Stimulated activated CD4-positive, alpha-beta T cell treated with anti-CD3 and anti-CD28 coated beads, Interleukin-4, amount 100 ng/mL, for 24 hours (primary cell): ENCODE measurements around the gene ABCG8.

ENCODE experiments used
- DNase-seq: peaks from one replicate; pipeline ENCODE4 v3.0.0-alpha.2; 2020

The ABCG8 gene

DNA sequence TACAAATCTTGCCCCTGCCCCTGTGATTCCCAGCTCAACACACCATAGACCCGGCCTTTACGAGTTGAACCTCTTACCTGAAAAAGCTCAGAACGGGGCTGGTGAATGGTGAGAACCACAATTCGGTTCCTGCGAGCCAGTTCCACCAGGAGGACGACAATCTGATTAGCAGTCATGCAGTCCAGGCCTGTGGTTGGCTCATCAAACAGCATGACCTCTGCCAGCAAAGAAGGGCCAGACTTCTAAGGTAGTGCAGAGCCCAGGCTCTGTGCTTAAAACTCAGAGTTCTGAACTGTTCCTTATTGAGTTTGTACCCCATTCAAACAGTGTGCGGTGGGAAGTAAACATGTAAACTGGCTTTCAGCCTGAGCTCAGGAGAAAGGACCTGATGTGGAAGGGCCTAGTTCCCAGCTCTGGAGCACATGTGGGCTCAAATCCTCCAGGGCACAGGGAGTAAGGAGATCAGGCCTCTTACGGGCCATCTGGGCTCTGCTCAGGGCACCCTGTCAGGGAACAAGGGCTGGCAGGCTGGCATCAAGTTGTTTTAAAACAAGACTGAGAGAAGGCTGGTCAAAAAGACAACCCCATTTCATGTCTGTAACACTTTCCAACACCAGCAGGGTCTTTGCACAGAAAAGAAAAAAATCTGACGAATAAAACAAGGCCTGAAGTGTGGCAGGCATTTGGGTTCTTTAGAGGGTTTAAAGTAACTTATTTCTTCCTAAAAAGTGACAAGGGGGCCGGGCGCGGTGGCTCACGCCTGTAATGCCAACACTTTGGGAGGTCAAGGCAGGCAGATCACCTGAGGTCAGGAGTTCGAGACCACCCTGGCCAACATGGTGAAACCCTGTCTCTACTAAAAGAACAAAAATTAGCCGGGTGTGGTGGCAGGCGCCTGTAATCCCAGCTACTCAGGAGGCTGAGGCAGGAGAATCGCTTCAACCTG lies 12.2 kb upstream of the ABCG8 start:
- DNase-seq = no peak

DNA sequence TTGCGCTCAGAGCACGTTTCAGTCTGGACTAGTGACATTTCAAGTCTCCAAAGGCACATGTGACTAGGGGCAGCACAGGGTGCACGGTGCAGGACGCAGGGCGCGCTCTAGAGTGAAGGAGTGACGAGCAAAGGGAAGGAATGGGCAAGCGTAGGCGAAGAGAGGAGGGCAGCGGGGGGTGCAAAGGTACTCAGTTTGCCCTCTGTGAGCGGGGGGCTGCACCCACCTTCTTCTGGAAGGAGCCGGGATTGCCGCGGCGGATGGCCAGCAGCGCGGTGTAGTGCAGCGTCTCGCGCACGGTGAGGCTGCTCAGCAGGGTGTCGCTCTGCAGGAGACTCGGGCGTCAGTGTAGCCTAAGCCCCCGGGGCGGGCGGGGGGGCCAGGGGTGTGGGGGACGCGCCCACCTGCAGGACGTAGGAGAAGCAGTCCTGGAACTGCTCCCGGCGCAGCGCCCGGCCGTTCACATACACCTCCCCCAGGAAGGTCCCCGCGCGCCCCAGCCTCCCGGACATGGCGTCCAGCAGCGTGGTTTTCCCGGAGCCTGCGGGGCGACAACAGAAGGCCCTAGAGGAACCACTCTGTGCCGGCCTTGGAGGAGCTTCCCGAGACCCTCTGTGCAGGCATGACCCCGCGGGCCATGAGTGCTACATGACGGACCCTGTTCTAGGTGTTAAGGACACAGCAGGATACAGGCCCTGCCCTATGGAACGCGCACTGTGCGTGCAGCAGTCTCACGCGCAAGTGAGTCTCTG lies 7.1 kb upstream of the ABCG8 start:
- no peak for DNase-seq

DNA sequence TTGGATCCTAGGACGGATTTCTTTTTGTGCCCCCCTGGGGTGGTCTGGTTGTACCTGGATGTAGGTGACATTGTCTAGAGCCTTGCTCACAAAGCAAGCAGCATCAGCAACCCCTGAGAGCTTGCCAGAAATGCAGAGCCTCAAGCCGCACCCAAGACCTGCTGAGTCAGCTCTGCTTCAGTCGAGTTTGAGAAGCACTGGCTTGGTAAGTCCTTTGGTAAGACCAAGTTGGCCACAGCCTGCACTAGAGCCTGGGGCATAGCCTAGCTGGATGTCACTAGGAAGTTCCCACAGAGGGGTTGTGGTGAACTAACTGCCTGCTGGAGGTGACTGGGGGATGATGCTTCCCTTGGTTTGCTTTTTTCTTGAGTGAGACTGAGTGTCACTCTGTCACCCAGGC lies 6.3 kb upstream of the ABCG8 start:
- no peak for DNase-seq

DNA sequence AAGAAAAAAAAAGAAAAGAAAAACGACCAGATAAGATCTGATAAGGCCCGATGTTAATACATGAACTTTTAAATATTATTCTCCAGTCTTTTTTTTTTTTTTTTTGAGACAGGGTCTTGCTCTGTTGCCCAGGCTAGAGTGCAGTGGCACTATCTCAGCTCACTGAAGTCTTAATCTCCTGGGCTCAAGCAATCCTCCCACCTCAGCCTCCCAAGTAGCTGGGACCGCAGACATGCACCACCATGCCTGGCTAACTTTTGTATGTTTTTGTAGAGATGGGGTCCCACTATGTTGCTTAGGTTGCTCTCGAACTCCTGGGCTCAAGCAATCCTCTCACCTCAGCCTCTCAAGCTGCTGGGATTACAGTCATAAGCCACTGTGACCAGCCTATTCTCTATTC lies 1.7 kb upstream of the ABCG8 start:
- no peak for DNase-seq

DNA sequence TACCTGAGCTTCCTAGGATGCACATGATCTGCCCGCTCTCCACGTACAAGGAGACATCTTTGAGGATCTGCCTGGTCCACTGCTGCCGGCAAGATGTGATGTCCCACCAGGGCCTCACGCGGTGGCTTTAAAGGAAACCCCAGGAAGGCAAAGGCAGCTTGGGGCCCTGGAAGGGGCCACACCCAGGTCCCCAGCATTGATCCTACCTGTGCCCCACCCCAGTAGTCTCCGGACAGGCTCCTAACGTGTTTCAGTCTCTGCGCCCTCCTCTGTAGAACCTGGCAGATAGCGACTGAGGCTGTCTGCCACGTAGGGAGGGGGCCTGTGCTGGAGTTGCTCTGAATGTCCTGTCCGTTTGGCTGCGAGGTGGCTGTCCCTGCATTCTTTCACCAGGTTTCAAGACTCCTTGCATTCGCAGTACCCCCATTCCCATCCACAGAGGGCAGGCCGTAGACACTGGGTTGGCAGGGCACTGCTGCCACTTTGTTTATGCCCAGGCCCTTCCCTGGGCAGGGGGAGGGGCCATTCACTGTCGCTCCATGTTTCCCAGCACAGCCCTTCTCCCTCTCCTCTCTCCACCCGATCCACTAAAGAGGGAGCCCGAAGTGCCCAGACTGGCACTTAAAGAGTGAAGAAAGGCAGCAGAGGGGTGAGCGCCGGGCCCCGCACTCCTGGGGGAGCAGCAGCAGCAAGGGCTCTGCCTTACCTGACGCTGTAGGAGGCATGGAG lies 776 bp upstream of the ABCG8 start:
- DNase-seq = no peak

DNA sequence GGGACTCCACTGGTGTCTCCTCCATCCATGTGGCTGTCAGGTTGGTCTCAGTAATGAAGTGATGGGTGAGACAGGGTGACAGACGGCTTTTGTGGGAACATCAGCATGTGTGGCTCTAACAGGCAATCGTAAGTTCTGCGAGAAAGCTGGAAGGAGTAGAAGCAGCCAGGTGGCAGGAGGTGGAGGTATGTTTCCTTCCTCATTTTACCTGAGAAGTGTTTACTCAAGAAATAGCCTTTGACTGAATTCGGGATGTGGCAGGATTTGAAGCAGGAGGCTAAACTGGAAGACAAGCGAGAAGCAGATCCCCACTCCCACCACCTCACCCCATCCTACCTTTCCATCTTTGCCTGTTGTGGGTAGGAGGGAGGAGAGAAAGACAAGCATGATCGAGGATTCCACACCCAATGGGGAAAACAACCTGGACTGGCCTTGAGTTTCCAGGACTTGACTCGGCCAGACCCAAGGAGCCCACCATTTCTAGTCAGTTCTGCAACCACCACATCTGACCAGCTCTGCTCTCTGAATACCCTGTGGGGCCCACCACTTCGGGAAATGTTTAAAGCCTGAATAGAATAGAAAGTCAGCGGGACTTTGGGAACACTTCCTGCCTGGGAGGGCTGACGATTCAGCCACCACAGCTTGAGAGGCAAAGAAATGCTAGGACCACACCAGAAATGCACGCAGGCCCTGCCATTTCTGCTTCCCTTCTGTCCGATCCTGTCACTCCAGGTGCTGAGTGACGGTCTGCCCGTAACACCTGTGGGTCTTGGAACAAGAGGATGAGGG lies 1.2 kb downstream of the ABCG8 start:
- no peak for DNase-seq

DNA sequence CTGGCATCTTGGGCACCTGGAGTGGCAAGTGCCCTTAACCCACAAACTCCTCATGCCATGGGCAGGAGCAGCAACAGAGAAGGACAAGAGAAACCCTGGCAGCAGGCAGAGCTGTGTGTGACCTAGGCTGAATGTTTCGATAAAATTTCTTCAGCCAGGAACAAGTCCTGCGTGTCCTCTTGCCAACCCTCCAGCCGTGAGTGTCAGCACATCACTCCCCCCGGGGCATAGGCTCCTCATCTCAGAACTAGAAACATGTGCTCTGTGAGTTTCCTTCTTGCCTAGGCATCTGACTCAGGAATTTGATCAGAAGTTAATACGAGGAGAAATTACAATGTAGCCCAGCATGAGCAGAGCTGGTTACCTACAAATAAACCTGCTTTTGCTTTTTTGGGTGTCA lies 2.2 kb downstream of the ABCG8 start:
- no peak for DNase-seq

DNA sequence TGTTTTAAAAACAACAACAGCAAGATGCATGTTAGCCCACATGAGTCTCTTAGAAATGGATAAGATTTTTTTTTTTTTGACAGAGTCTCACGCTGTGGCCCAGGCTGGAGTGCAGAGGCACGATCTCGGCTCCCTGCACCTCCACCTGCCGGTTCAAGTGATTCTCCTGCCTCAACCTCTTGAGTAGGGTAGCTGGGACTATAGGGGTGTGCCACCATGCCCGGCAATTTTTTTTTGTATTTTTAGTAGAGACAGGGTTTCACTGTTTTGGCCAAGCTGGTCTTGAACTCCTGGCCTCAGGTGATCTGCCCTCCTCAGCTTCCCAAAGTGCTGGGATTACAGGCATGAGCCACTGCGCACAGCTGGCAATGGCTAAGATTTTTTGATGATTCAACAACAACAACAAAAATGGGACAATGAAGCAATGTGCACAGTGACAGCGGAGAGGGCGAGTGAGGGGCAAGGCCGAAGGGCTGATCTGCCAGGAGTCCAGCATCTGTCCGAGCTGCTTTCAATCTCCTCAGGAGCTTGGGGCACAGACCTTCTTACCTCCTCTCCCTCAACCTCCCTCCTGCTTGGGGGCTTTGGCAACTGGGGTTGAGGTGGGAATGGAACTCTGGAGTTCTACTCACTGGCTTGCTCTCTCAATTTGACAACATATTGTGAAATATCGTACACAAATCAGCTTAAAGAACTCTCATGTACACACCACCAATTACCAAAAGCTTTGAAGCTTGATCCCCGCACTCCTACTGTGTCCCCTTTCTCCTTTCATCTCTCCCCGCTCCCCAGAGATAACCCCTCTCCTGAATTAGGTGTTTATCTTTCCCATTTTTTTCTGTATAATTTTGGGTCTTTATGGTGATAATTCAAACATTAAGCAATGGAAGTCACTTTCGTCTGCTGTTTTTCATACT lies 3.4 kb downstream of the ABCG8 start:
- DNase-seq = no peak

DNA sequence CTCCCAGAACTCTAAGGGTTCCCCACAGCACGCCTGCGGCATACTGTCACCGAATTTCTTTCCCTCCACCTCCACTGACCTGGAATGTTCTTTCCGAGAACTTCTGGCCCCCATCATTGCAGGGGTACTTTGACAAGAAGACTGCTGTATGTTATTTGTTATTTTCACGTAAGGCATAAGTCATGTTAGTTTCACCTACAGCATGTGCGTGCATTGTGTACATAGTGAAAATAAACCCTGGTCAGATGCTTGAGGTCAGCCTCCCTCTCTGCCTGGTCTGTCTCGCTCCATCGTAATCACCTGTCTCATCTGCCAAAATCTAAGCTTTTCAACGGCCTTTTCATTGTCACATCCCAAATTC lies 4.1 kb downstream of the ABCG8 start:
- no peak for DNase-seq

DNA sequence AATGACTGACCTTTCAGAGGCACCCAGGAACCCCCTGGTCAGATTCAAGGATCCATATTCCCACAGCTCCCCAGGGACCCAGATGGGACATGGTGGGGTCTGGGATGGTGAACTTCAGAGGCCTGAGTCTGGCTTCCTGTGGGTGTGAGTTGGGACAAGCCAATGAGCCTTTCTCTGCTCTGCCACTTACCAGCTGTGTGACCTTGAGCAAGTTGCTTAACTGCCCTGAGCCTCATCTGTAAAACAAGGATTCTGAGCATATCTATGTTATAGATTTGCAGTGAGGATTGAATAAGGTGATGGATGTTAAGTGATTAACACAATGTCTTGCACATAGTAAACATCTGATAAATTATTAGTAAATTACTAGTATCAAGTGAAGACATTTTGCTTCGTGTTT lies 6.4 kb downstream of the ABCG8 start:
- DNase-seq = no peak

DNA sequence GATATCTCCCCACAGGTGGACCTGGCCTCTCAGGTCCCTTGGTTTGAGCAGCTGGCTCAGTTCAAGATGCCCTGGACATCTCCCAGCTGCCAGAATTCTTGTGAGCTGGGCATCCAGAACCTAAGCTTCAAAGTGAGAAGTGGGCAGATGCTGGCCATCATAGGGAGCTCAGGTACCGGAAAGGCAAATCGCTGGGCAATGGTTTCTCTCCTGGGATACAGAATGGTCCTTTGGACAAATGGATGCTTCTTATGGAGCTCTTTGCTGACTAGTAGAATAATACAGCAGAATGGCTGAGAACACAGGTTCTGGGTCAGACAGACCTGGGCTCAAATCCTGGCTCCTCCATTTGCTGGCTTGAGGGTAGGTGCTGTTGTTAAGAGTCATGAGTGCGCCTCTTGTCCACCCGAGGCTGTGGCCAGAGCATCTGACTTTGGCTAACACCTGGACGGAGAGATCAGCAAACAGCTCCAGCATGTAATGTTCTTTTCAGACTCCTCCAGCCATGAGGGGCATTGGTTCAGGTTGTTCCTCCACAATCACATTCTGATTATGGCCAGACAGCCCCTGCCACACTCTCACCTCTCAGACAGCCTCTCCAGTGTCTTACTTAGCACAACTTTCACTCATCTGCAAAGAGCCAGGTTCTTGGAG lies 7.5 kb downstream of the ABCG8 start:
- no peak for DNase-seq

DNA sequence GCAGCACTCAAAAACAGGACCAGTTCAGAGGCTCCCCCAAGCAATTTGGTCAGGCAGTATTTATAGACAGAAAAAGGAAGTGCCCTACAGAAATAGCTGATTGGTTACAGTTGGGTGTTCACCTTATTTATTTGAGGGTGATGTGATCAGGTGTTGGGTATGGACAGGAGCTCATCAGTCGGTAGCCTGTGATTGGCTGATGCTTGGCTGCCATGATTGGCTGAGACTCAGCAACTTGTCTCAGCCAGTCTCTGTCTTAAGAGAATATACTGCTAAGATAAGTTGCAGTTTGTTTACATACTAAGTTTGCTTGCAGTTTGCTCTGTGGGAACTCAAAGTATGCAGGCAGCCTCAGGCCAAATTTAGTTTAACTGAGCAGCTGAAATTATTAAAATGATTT lies 9.4 kb downstream of the ABCG8 start:
- no peak for DNase-seq

DNA sequence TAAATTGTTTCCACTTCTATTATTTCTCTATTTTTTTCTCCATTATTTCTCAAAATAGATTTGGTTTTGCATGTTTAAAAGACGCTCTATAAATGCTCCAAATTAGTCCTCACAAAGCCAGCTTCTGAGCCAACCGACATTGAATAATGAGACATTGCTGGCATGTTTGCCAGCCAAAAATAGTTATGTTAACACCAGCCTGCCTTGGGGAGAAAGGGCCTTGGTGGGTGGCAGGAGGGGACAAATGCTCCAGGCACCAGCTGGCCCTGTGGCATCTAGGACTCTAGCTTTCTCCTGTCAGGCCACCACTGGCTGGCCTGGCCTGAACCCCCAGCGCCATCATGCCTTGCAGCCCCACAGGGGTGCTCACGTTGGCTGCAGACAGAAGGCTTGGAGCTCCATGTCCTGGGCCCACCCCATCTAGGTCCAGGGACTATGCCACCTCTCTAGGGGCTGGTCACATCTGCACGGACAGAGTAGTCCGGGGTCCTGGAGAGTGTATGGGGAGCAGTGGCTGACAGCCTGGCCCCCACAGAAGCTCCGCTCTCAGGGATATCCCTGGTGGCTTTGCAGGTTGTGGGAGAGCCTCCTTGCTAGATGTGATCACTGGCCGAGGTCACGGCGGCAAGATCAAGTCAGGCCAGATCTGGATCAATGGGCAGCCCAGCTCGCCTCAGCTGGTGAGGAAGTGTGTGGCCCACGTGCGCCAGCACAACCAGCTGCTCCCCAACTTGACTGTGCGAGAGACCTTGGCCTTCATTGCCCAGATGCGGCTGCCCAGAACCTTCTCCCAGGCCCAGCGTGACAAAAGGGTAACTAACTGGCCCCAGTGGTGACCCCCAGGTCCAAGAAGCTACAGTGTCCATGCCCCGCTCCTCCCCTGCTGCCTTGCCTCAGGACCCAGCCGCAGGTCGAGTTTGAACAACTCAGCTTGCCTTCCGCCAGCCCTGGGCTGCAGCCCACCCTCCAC lies 12.5 kb downstream of the ABCG8 start:
- DNase-seq = no peak

DNA sequence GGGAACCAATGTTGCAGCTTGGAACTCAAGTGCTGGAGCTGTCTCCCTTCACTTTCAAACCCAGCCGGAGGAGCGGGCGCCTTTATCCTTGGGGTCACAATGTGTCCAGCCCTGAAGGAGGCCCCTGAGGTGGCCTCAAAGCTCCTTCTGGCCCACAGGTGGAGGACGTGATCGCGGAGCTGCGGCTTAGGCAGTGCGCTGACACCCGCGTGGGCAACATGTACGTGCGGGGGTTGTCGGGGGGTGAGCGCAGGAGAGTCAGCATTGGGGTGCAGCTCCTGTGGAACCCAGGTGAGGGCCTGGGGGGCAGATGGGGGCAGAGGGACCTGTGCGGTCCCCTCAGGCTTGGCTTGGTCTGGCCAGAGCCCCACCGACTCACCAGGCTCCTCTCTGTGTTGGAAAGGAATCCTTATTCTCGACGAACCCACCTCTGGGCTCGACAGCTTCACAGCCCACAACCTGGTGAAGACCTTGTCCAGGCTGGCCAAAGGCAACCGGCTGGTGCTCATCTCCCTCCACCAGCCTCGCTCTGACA lies 13.5 kb downstream of the ABCG8 start:
- DNase-seq = no peak

DNA sequence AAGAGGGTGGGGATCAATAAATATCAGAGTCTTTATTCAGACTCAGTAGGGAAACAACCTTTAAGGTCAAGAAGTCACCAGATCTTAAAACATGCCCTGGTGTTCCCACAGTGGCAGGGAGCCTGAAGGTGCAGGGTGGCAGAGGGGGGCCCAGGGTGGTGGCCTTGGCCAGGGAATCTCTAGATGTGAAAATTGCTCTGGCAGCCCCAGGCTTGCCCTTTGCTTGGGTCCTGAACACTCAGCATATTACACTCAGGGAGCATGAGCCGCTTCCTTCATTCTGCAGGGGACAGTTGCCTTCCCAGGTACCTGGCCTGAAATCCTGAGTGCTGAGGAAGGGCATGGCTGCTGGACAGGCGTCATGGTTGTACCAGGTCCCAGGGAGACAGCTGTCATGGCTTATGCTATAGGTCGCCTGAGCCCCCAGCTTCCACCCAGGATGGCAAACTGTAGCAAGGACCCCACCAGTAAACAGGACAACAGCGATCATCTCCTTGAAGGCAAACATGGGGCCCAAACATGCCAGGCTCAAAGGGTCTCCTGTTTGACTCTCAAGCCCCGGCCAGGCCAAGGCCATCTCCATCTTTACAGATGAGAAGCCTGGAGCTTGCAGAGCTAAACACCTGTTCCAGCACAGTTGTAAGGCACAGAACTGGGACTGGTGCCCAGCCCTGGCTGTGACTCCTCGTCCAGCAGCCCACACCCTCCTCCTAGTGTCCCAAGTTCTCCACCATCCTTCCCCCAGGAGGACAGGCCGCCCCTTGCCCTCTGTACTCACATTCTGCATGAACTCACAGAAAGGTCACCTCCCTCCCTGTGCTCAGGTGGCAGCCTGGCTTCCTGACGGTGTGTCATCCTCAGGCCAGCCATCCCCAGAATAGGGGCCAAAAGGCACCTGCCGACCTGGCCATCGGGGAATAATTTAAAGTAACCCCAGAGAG lies 14.6 kb downstream of the ABCG8 start:
- DNase-seq = no peak

DNA sequence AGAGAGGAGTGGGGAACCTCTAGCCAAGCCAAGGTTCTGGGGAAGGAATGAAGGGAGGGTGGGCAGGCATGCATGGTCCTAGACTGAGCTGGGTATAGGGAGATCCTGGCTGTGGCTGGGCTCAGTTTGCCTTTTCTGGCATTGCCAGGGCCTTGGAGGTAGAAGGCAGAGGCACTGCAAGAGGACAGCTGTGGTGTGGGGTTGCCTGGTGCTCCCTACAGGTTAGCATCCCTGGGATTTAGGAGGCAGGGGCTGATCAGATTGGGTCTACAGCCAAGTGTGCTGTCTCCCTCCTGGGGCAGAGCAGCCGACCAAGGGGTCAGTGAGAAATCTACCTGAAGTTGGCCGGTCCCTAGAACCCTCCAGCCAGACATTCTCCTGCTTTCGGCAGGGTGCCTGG lies 15.9 kb downstream of the ABCG8 start:
- DNase-seq = no peak

DNA sequence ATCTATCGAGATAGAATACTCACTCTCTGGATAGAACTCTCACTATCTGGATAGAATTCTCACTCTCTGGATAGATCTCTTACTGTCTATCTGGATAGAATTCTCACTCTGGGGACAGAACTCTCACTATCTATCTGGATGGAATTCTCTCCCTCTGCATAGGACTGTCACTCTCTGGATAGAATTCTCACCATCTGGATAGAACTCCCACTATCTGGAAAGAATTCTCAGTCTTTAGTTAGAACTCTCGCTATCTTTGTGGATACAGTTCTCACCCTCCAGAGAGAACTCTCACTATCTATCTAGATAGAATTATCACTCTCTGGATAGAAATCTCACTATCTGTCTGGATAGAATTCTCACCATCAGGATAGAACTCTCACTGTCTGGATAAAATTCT lies 16.5 kb downstream of the ABCG8 start:
- DNase-seq = no peak

DNA sequence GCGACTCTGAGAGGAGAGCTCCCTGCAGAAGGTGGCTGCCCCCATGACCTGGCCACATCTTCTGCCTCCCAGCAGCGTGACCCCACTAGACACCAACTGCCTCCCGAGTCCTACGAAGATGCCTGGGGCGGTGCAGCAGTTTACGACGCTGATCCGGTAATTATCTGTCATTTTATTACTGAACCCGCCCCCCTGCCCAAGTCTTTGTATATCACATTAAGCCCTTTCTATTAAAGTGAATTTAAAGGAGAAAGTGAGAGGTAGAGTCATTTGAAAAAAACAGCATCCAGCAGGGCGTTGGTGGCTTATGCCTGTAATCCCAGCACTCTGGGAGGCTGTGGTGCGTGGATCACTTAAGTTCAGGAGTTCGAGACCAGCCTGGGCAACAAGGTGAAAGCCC lies 33.4 kb downstream of the ABCG8 start:
- DNase-seq = no peak
